Myocyte (in vitro differentiated cells): ENCODE measurements around the gene AMN. TPM values are rescaled to one million over a fixed set of nuclear protein-coding genes. Genes with fewer than 3 reads are reported as not detected.
"Not testable (repeated sequence)": the region's sequence is repeated elsewhere in the genome, so short reads cannot be mapped to it uniquely, and the experiment has no call there.

Experiments
- DNase-seq: peaks from one replicate; pipeline ENCODE4 v3.0.0-alpha.2; 2012; ENCODE audit warnings: low read depth
- total RNA-seq: library from RNA; depleted of rRNA; stranded (reverse); fragments of >200 nt; gene quantifications from 2 replicates; pipeline ENCODE4 v1.2.3, GENCODE V29; 2014

The AMN gene
- total RNA-seq, 1 donor from 2014 or later: 0.59 TPM

GRCh38 chr14:102911991-102912761 is 10.3 kb upstream of the AMN start:
- no peak for DNase-seq

- no peak for DNase-seq
Observed at GRCh38 chr14:102913341-102914211, 8.9 kb upstream of the AMN start.

GRCh38 chr14:102914474-102915291 is 7.8 kb upstream of the AMN start:
- DNase-seq: no peak

DNA sequence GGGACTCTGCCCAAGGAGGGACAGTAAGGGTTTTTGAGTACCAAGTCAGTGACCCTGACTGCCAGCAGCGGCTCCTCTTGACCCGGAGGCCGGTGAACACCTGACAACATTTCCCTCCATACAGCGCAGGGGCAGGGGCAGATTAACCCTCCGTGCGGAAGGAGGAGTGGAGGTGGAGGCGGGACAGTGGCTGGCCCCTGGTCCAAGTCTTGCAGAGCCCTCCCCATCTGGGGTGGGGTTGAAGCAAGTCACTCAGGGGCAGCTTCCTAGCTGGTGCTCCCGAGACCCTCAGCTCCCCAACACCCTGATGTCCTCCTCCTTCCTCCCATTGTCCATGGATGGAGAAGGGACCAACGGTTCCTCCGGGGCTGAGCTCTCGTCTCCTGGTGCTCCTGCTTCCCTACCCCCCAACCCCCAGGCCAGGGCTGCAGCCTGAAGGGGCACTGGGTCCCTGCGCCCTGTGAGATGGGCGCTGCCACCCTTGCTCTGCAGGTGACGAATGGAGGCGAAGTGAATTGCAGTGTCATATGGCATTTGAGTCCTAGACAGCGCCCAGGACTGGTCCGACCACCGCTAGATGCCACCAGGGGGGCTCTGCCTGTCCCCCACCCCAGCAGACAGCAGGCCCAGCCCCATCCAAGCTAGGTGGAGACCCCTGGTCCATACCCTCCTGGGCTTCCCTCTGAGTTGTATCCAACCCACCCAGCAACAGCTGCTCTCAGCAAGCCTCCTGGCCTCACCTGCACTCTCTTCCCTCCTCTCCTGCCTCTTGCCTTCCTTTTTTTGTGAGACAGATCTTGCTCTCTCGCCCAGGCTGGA is 7.0 kb upstream of the AMN start:
- DNase-seq: no peak

- DNase-seq: no peak
Observed at GRCh38 chr14:102916347-102917055, 6.0 kb upstream of the AMN start.

DNA sequence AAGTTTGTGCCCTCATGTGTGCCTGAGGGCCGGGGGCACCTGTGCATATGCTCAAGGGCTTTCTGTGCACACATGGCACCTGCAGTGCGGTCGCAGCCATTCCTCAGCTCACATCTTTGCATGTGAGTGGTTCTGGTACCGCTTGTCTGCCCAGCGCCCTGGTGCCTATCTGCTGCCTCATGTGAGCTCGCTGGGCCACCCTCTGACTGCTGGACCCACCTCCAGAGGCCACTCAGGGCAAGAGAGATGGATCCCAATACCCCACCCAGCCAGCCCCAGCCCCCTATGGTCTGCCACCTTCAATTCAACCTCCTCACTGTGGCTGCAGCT is 5.4 kb upstream of the AMN start:
- DNase-seq: no peak

DNA sequence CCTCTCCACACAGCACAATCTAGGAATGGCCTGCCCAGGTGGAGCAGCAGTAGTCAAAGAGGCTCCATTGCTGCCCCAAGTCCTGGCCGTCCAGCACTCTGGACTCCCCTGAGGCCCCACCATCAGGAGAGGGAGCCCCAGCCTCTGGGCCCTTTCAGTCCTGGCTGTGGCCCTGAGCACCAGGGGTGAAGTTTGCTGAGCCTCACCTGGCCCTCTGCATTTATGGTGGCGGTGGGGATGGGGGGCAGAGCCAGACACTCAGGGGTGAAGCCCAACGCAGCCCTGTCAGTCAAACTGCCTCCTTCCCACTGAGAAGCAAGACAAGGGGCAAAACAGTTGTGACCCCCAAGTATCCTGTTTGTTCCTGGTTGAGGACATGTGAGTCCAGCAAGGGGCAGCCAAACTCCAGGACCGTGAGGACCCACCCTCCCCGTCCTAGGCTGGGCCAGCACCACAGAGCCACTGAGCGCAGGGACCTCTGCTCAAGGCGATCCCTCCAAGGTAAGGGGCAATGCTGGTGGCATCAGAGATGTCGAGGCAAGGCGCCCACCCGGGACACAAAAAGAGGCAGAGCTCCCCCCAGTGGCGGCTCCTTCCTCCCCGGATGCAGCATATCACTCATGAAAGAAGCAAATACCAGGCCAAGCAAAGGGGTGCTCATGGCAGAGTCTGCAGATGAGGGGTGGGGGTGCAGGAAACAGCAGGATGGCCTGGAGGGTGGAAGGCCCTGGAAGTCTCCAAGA is 4.8 kb upstream of the AMN start:
- peak; percentile 51 for DNase-seq

DNA sequence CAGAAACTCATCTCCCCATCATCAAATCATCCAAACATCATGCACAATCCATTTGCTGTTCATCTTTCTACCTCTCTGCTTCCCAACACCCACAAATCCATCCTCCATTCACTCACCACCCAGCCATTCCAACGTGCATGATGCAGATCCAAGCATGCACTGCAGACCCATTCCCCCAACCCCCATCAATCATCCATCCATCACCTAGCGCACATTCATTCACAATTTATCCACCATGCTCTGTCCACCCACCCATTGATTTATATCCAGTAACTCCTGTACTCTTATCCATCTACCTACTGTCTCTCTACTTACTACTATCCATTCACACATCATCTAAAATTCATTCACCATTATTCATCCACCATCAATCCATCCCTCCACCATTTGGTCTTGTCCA is 4.0 kb upstream of the AMN start:
- no peak for DNase-seq

DNA sequence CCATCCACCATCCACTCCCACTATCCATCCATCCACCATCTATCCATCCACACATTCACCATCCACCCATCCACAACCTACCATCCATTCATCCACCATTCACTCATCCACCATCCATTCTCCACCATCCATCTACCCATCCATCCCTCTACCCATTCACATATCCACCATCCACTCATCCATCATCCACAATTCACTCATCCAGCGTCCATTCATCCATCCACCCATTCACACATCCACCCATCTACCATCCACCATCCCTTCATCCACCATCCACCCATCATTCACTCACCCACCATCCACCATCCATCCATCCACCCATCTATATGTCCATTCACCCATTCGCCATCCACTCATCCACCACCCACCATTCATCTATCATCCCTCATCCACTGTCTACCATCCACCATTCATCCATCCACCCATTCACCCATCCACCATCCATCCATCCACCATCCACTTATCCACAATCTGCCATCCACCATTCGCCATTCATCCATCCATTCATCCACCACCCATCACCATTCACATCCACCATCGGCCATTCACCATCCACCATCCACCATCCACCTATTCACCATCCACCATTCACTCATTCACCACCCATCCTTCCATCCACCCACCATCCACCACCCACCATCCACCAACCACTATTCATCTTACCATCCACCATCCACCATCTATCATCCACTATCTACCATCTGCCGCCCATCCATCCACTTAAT is 2.0 kb upstream of the AMN start:
- no peak for DNase-seq

GRCh38 chr14:102920998-102921304 is 1.5 kb upstream of the AMN start:
- DNase-seq: no peak

DNA sequence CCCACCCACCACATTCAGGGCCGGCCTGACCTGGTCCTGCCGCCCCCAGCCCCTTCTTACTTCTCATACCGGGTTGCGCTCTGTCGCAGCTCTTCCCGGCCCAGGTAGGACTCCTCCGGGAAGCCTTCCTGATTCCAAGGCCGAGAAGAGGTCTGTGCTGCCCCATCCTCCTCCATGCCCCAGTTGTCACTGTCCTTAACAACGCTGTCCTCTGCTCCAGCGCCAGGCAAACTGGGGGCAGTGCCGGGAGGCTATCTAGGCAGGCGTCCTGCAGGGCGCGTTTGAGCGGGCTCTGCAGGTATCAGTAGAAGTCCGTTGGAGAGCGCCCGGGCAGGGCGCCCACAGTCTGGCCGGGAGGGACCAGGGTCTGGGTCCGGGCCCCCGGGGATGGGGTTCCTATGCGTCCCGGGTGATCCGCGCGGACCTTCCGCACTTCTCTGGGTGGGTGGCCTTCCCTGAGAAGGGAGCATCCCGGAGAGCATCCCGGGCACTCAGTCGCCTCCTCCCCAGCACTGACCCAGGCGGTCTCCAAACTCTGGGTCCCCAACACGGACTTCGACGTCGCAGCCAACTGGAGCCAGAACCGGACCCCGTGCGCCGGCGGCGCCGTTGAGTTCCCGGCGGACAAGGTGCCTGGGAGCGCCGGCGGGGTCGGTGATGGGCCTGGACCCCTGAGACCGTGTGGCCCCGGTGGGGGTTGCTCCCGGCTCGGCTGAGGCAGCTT is 900 bp downstream of the AMN start:
- DNase-seq: no peak

- DNase-seq: no peak
Observed at GRCh38 chr14:102923925-102924486, 1.5 kb downstream of the AMN start.

GRCh38 chr14:102924632-102925588 is 2.4 kb downstream of the AMN start:
- DNase-seq: no peak

GRCh38 chr14:102925646-102926045 is 3.2 kb downstream of the AMN start:
- DNase-seq: no peak

- DNase-seq: no peak
Observed at GRCh38 chr14:102926104-102926503, 3.6 kb downstream of the AMN start.

DNA sequence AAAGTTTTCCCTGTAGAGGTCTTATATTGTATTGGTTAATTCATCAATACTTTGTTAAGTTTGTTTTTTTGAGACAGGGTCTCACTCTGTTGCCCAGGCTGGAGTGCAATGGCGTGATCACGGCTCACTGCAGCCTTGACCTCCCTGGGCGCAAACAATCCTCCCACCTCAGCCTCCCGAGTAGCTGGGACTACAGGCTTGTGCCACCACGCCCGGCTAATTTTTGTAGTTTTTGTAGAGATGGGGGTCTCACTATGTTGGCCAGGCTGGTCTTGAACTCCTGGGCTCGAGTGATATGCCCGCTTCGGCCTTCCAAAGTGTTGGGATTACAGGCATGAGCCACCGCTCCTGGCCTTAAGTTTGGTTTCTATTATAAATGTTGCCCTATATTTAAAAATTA is 4.4 kb downstream of the AMN start:
- DNase-seq: not testable (repeated sequence)

- no peak for DNase-seq
Observed at GRCh38 chr14:102927346-102927877, 4.9 kb downstream of the AMN start.
